ENCODE results near the gene NPB.

GRCh38 chr17:81889602-81890001 lies 12.4 kb upstream of the NPB start:
- TF ChIP-seq TARDBP (IDR thresholded peaks at IDR 0.05) (no peak), FOXM1 (IDR thresholded peaks at IDR 0.05; ENCODE audit: borderline replicate concordance) (no peak), PKNOX1 (IDR thresholded peaks at IDR 0.05) (no peak), BHLHE40 (IDR thresholded peaks at IDR 0.05; ENCODE audit: borderline replicate concordance) (no peak), FOXK2 (IDR thresholded peaks at IDR 0.05) (no peak), NFRKB (IDR thresholded peaks at IDR 0.05) (no peak)
